Measurements from ENCODE around the gene CPT1C. TPM values are rescaled to one million over a fixed set of nuclear protein-coding genes. Genes with fewer than 3 reads are reported as not detected.

The CPT1C gene
- total RNA-seq, 1 donor from 2014 or later: 48.8 TPM

DNA sequence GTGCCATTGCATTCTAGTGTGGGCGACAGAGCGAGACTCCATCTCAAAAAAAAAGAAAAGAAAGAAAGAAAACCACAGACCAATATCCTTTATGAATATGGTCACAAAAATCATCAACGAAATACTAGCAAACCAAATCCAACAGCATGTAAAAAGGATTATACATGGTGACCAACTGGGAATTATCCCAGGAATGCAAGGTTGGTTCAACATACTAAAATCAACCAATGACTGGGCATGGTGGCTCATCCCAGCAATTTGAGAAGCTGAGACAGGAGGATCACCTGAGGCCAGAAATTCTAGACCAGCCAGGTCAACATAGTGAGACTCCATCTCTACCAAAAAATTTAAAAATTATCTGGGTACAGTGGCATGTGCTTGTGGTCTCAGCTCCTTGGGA is 65.0 kb downstream of the CPT1C start:
- peak overlapping the region; percentile 60 for H3K27ac Mint-ChIP-seq (ENCODE audit: unreplicated experiment)
- no peak overlapping the region for H3K4me3 Mint-ChIP-seq (ENCODE audit: unreplicated experiment)

DNA sequence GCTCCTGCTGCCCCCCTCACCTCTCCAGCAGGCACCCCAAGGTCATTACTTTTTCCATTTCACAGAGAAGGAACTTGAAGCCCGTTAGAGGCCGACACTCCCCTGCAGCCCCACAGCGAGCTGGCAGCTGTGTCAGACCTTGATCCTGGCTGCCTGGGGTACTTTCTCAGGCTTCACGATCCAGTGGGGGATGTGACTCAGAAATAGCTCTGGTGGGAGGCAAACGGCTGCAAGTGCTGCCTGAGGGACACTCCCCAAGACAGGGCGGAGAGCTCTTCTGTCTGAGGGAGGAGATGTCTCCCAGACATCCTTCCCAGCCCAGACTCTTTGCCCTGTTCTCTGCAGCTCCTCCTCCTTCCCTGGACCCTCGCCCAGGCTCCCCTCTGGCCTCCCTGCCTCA is 67.4 kb downstream of the CPT1C start:
- H3K27me3 Mint-ChIP-seq (ENCODE audit: unreplicated experiment): no peaks in the 10 kb centered on the region
- peak overlapping the region; percentile 36 for H3K4me3 Mint-ChIP-seq (ENCODE audit: unreplicated experiment)

More for the DNA sequence above, 65.0 kb downstream of the CPT1C start:
- no peaks in the 10 kb centered on the region for H3K27me3 Mint-ChIP-seq (ENCODE audit: unreplicated experiment)
- H3K4me1 Mint-ChIP-seq (ENCODE audit: unreplicated experiment): peaks cover 27% of the 10 kb centered on the region
- peaks cover 3% of the 10 kb centered on the region for H3K9me3 Mint-ChIP-seq (ENCODE audit: unreplicated experiment)
- H3K36me3 Mint-ChIP-seq (ENCODE audit: unreplicated experiment): no peaks in the 10 kb centered on the region
- TF ChIP-seq, protein P1, sequence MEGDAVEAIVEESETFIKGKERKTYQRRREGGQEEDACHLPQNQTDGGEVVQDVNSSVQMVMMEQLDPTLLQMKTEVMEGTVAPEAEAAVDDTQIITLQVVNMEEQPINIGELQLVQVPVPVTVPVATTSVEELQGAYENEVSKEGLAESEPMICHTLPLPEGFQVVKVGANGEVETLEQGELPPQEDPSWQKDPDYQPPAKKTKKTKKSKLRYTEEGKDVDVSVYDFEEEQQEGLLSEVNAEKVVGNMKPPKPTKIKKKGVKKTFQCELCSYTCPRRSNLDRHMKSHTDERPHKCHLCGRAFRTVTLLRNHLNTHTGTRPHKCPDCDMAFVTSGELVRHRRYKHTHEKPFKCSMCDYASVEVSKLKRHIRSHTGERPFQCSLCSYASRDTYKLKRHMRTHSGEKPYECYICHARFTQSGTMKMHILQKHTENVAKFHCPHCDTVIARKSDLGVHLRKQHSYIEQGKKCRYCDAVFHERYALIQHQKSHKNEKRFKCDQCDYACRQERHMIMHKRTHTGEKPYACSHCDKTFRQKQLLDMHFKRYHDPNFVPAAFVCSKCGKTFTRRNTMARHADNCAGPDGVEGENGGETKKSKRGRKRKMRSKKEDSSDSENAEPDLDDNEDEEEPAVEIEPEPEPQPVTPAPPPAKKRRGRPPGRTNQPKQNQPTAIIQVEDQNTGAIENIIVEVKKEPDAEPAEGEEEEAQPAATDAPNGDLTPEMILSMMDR (IDR thresholded peaks at IDR 0.05): no peak
- no peak for DNase-seq (ENCODE audit: extremely low spot score, unreplicated experiment)

GRCh38 chr19:49761249-49761624 is 70.3 kb downstream of the CPT1C start:
- TF ChIP-seq, protein P1 (IDR thresholded peaks at IDR 0.05): no peak
- DNase-seq (ENCODE audit: extremely low spot score, unreplicated experiment): no peak
- Mint-ChIP-seq H3K27ac (ENCODE audit: unreplicated experiment) (peak overlapping the region; percentile 66), H3K9me3 (ENCODE audit: unreplicated experiment) (peaks cover 2% of the 10 kb centered on the region), H3K4me1 (ENCODE audit: unreplicated experiment) (peaks cover 41% of the 10 kb centered on the region), H3K36me3 (ENCODE audit: unreplicated experiment) (no peaks in the 10 kb centered on the region), H3K27me3 (ENCODE audit: unreplicated experiment) (no peaks in the 10 kb centered on the region), H3K4me3 (ENCODE audit: unreplicated experiment) (no peak overlapping the region)

More for the DNA sequence above, 67.4 kb downstream of the CPT1C start:
- H3K9me3 Mint-ChIP-seq (ENCODE audit: unreplicated experiment): peaks cover 3% of the 10 kb centered on the region
- peaks cover 29% of the 10 kb centered on the region for H3K4me1 Mint-ChIP-seq (ENCODE audit: unreplicated experiment)
- H3K27ac Mint-ChIP-seq (ENCODE audit: unreplicated experiment): peak overlapping the region; percentile 88
- H3K36me3 Mint-ChIP-seq (ENCODE audit: unreplicated experiment): no peaks in the 10 kb centered on the region
- no peak for DNase-seq (ENCODE audit: extremely low spot score, unreplicated experiment)
- TF ChIP-seq, protein P1 (IDR thresholded peaks at IDR 0.05): no peak

DNA sequence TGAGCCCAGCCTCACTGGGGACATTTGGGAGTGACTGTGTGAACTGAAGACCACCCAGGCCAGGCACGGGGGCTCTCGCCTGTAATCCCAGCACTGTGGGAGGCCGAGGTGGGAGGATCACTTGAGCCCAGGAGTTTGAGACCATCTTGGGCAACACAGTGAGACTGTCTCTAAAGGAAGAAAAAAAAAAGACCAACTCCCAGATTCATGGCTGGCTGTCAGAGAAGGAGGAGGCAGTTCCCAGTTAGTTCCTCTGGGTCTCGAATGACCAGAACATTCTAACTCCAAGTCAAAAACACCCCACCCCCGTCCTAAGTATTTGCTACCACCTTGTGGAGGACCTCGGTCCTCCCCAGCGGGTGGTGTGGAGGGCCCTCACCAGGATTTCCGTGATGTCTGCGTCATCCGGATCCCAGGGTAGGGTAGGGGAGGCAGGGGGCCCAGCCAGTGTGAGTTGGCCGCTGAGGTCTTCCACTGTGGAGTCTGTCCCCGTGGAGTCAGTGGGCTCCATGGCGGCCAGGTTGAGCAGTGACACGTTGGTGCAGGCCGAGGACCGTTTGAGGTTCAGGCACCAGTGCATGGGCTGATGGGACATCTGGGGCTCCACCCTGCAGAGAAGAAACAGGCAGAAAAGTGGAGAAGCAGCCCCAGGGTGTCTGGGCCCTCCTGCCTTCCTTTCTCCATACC is 70.9 kb downstream of the CPT1C start:
- Mint-ChIP-seq H3K27ac (ENCODE audit: unreplicated experiment) (peak overlapping the region; percentile 66), H3K36me3 (ENCODE audit: unreplicated experiment) (no peaks in the 10 kb centered on the region)
- DNase-seq (ENCODE audit: extremely low spot score, unreplicated experiment): no peak

GRCh38 chr19:49763230-49763629 is 72.3 kb downstream of the CPT1C start, which contains the start of gene TSKS:
TSS of gene TSKS (minus strand) at chr19:49763306. CDS start at chr19:49763247, 59 bp downstream.
- peaks cover 39% of the 10 kb centered on the region for H3K4me1 Mint-ChIP-seq (ENCODE audit: unreplicated experiment)
- no peaks in the 10 kb centered on the region for H3K9me3 Mint-ChIP-seq (ENCODE audit: unreplicated experiment)
- H3K27ac Mint-ChIP-seq (ENCODE audit: unreplicated experiment): peak within 1 kb of the TSS; percentile 56
- no peak for DNase-seq (ENCODE audit: extremely low spot score, unreplicated experiment)
- TF ChIP-seq, protein P1 (IDR thresholded peaks at IDR 0.05): no peak
- H3K4me3 Mint-ChIP-seq (ENCODE audit: unreplicated experiment): no peak within 1 kb of the TSS
- no peaks in the 10 kb centered on the region for H3K27me3 Mint-ChIP-seq (ENCODE audit: unreplicated experiment)
- no peaks in the 10 kb centered on the region for H3K36me3 Mint-ChIP-seq (ENCODE audit: unreplicated experiment)

More for the DNA sequence above, 70.9 kb downstream of the CPT1C start:
- TF ChIP-seq, protein P1 (IDR thresholded peaks at IDR 0.05): peak; percentile 11
- Mint-ChIP-seq H3K4me1 (ENCODE audit: unreplicated experiment) (peaks cover 40% of the 10 kb centered on the region), H3K9me3 (ENCODE audit: unreplicated experiment) (no peaks in the 10 kb centered on the region), H3K27me3 (ENCODE audit: unreplicated experiment) (no peaks in the 10 kb centered on the region), H3K4me3 (ENCODE audit: unreplicated experiment) (no peak overlapping the region)

Small RNA genes lying within 50 kb of the gene (microRNA-seq; reads per million reads assigned to microRNA genes)
- gene MIR5088 (ENCODE audit: unreplicated experiment): not detected

Other genes starting within 250 kb of the CPT1C start
- 0.34 and 0.54 TPM in 2 replicates for gene SLC17A7, start 249.6 kb upstream of the CPT1C start, total RNA-seq
- 80.2 and 84.5 TPM in 2 replicates for gene PIH1D1, start 239.3 kb upstream of the CPT1C start, total RNA-seq
- 31.8 and 34.0 TPM in 2 replicates for gene ALDH16A1, start 237.9 kb upstream of the CPT1C start, total RNA-seq
- gene FLT3LG, start 216.9 kb upstream of the CPT1C start, total RNA-seq: 10.8 and 11.3 TPM in 2 replicates
- 2,592 and 2,617 TPM in 2 replicates for gene RPL13A, start 203.5 kb upstream of the CPT1C start, total RNA-seq
- 1,892 and 1,912 TPM in 2 replicates for gene RPS11, start 194.7 kb upstream of the CPT1C start, total RNA-seq
- 253 and 278 TPM in 2 replicates for gene FCGRT, start 178.5 kb upstream of the CPT1C start, total RNA-seq
- gene RCN3, start 163.1 kb upstream of the CPT1C start, total RNA-seq: 81.3 and 85.0 TPM in 2 replicates
- gene NOSIP, start 110.6 kb upstream of the CPT1C start, total RNA-seq: 58.7 and 66.2 TPM in 2 replicates
- 0.32 and 0.52 TPM in 2 replicates for gene PRRG2, start 109.8 kb upstream of the CPT1C start, total RNA-seq
- gene PRR12, start 99.9 kb upstream of the CPT1C start, total RNA-seq: 31.6 and 32.9 TPM in 2 replicates
- 67.4 and 67.7 TPM in 2 replicates for gene RRAS, start 51.0 kb upstream of the CPT1C start, total RNA-seq
- gene SCAF1, start 48.9 kb upstream of the CPT1C start, total RNA-seq: 74.9 and 81.9 TPM in 2 replicates
- gene IRF3, start 25.3 kb upstream of the CPT1C start, total RNA-seq: 80.9 and 88.9 TPM in 2 replicates
- 23.6 and 29.3 TPM in 2 replicates for gene BCL2L12, start 25.2 kb upstream of the CPT1C start, total RNA-seq
- 121 and 126 TPM in 2 replicates for gene PRMT1, start 13.8 kb upstream of the CPT1C start, total RNA-seq
- 0.73 and 1.5 TPM in 2 replicates for gene ADM5, start 1.5 kb upstream of the CPT1C start, total RNA-seq
- gene TSKS, start 72.2 kb downstream of the CPT1C start, total RNA-seq: not detected in 2 replicates
- gene AP2A1, start 75.9 kb downstream of the CPT1C start, total RNA-seq: 130 and 133 TPM in 2 replicates
- 19.9 and 24.4 TPM in 2 replicates for gene FUZ, start 122.2 kb downstream of the CPT1C start, total RNA-seq
- 56.1 and 58.1 TPM in 2 replicates for gene MED25, start 127.2 kb downstream of the CPT1C start, total RNA-seq
- 266 and 295 TPM in 2 replicates for gene PTOV1, start 160.0 kb downstream of the CPT1C start, total RNA-seq
- gene PNKP, start 176.5 kb downstream of the CPT1C start, total RNA-seq: 68.3 and 76.4 TPM in 2 replicates
- 59.7 and 61.2 TPM in 2 replicates for gene AKT1S1, start 186.2 kb downstream of the CPT1C start, total RNA-seq
- gene TBC1D17, start 186.6 kb downstream of the CPT1C start, total RNA-seq: 69.2 and 71.9 TPM in 2 replicates
- gene IL4I1, start 205.8 kb downstream of the CPT1C start, total RNA-seq: 0.55 TPM in 1 of 2 replicates, not detected in the other
- 20.1 and 22.0 TPM in 2 replicates for gene ATF5, start 238.1 kb downstream of the CPT1C start, total RNA-seq
- gene NUP62, start 238.4 kb downstream of the CPT1C start, total RNA-seq: 57.7 and 65.1 TPM in 2 replicates